Karpas-422 (cell line): ENCODE results near the gene NACC1. TPM values are rescaled to one million over a fixed set of nuclear protein-coding genes. Genes with fewer than 3 reads are reported as not detected.

ENCODE experiments used
- DNase-seq: peaks from one replicate; pipeline ENCODE4 v3.0.0-alpha.2; 2015
- H2AFZ ChIP-seq: fragments of 200-600 bp; sonication (generic); 2 replicates; pipeline ENCODE4 v1.6.1; 2014; ENCODE audit warnings: antibody characterized with exemption, low read length, mixed read lengths
- H3K27ac ChIP-seq: fragments of 200-600 bp; sonication (generic); 2 replicates; pipeline ENCODE4 v1.5.1; 2014; ENCODE audit warnings: mild to moderate bottlenecking, low read length, moderate library complexity
- H3K27me3 ChIP-seq: fragments of 200-600 bp; sonication (generic); 2 replicates; pipeline ENCODE4 v1.6.1; 2014; ENCODE audit warnings: low read length, mixed read lengths
- H3K36me3 ChIP-seq: fragments of 200-600 bp; sonication (generic); 2 replicates; pipeline ENCODE4 v1.6.1; 2014; ENCODE audit warnings: low read length, mixed read lengths; ENCODE audit not compliant: insufficient read depth
- H3K4me1 ChIP-seq: fragments of 200-600 bp; sonication (generic); 2 replicates; pipeline ENCODE4 v1.6.1; 2014; ENCODE audit warnings: mild to moderate bottlenecking, low read length, mixed read lengths
- H3K4me2 ChIP-seq: fragments of 200-600 bp; sonication (generic); 2 replicates; pipeline ENCODE4 v1.6.1; 2014; ENCODE audit warnings: low read length, low read depth, mild to moderate bottlenecking; ENCODE audit not compliant: poor library complexity, severe bottlenecking
- H3K4me3 ChIP-seq: fragments of 200-600 bp; sonication (generic); 2 replicates; pipeline ENCODE4 v1.5.1; 2014; ENCODE audit warnings: mild to moderate bottlenecking, antibody characterized with exemption, low read length, mixed read lengths
- H3K79me2 ChIP-seq: fragments of 200-600 bp; sonication (generic); 2 replicates; pipeline ENCODE4 v1.6.1; 2014; ENCODE audit warnings: mild to moderate bottlenecking, low read length, mixed read lengths
- H3K9ac ChIP-seq: fragments of 200-600 bp; sonication (generic); 2 replicates; pipeline ENCODE4 v1.6.0; 2014; ENCODE audit warnings: low read length
- H3K9me2 ChIP-seq: fragments of 200-600 bp; sonication (generic), shearing (Covaris generic); replicated peaks from 2 replicates; pipeline ENCODE4 v1.6.0; 2014; ENCODE audit warnings: mild to moderate bottlenecking, low read length, moderate library complexity; ENCODE audit not compliant: insufficient read depth
- H3K9me3 ChIP-seq: fragments of 300-700, 200-600 bp; sonication (generic); 2 replicates; pipeline ENCODE4 v1.6.1; 2014; ENCODE audit warnings: low read length, mixed read lengths
- H4K20me1 ChIP-seq: fragments of 200-600 bp; sonication (generic); 2 replicates; pipeline ENCODE4 v1.6.1; 2014; ENCODE audit warnings: mild to moderate bottlenecking, antibody characterized with exemption, low read length, low read depth; ENCODE audit not compliant: insufficient read depth
- total RNA-seq: library from RNA; depleted of rRNA; stranded (reverse); fragments of >200 nt; shearing (Covaris generic); gene quantifications from 2 replicates; pipeline ENCODE4 v1.2.3, GENCODE V29; 2014; ENCODE audit warnings: low replicate concordance

The NACC1 gene
- total RNA-seq, 1 experiment from 2014 or later = 28.0 TPM

DNA sequence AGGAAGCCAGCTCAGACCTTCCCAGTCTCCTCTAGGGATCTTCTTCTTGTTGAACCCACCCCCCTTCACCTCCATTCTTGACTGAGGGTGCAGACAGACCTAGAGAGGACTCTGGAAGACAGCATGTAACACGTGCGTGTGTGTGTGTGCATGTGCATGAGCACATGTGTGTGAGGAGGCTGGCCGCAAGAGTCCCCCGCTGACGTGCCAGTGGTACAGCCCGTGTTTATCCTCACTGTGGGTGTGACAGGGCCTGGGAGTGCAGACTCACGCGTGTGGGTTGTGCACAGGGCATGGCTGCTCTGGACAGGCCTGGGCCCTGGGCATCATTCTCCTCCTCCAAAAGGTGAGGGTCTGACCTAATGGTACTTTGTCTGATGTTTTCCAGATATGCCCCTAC lies 41.7 kb upstream of the NACC1 start:
- Histone ChIP-seq H3K4me2 (no peak overlapping the region), H3K9ac (no peak overlapping the region), H3K9me3 (no peaks in the 10 kb centered on the region), H3K4me1 (no peaks in the 10 kb centered on the region), H2AFZ (no peak overlapping the region), H4K20me1 (no peaks in the 10 kb centered on the region), H3K36me3 (no peaks in the 10 kb centered on the region), H3K79me2 (no peaks in the 10 kb centered on the region), H3K4me3 (no peak overlapping the region), H3K9me2 (no peaks in the 10 kb centered on the region), H3K27ac (no peak overlapping the region), H3K27me3 (no peaks in the 10 kb centered on the region)
- no peak for DNase-seq

DNA sequence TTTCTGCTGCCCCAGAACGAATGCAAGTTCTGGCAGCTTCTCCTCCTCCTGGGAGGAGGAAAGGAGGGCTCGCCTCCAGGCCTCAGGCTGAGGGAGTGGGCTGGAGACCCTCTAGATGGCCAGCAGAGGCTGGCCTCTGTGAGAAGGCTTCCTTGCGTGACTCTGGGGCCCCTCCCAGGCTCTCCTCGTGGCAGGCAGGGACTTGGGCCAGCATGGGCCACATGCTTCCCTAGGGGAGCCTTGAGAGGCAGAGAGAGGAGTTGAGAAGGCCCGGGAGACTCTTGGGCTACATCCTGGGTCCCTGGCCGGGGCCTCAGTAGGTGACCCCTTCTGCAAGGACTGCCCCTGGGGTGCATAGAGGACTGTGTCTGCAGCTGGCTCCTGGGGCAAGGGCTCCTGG lies 41.3 kb upstream of the NACC1 start:
- Histone ChIP-seq H4K20me1 (no peaks in the 10 kb centered on the region), H3K79me2 (no peaks in the 10 kb centered on the region), H3K4me3 (no peak overlapping the region), H3K36me3 (no peaks in the 10 kb centered on the region), H3K9me2 (no peaks in the 10 kb centered on the region), H3K4me1 (no peaks in the 10 kb centered on the region), H3K27me3 (no peaks in the 10 kb centered on the region), H3K9me3 (no peaks in the 10 kb centered on the region), H3K4me2 (no peak overlapping the region), H3K9ac (no peak overlapping the region), H2AFZ (no peak overlapping the region), H3K27ac (no peak overlapping the region)
- no peak for DNase-seq

DNA sequence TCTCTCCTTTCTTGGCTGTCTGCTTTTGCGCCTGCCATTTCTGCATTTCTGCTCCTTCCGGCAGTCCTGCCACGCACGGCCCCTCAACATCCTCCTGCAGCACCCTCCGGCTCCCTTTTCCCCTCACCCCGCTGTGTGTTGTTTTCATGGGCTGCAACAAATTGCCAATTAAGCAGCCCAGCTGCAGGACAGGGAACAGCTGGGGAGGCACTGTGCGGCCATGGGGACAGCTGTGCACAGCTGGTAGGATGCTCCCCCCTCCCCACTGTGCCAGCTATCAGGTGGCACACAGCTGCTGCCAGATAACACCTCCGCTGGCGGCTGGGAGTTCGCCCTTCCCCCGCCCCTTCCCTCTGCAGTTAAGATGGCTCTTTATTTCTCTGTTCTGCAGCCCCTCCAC lies 40.8 kb upstream of the NACC1 start:
- H3K9me3 ChIP-seq = no peaks in the 10 kb centered on the region
- no peaks in the 10 kb centered on the region for H3K27me3 ChIP-seq
- no peak overlapping the region for H3K4me2 ChIP-seq
- no peak overlapping the region for H3K27ac ChIP-seq
- no peaks in the 10 kb centered on the region for H3K79me2 ChIP-seq
- H3K9ac ChIP-seq = no peak overlapping the region
- no peak for DNase-seq
- no peak overlapping the region for H2AFZ ChIP-seq
- no peaks in the 10 kb centered on the region for H3K36me3 ChIP-seq
- H3K4me1 ChIP-seq = no peaks in the 10 kb centered on the region
- H4K20me1 ChIP-seq = no peaks in the 10 kb centered on the region
- no peak overlapping the region for H3K4me3 ChIP-seq
- no peaks in the 10 kb centered on the region for H3K9me2 ChIP-seq

DNA sequence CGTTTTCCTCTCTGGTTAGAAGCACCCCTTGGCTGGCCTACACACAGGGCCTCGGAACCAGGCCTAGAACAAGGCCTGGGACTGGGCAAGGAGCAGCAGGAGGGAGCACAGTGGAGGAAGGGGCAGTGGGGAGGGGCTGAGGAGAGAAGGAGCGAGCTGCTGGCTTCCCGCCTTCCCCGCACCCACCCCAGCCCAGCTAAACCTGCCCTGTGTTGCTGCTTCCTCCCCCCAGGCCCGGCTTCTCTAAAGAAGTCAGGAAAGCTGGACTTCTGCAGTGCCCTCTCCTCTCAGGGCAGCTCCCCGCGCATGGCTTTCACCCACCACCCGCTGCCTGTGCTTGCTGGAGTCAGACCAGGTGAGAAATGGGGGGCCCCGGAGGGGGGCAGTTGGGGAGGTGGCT lies 39.7 kb upstream of the NACC1 start:
- no peaks in the 10 kb centered on the region for H3K36me3 ChIP-seq
- H3K79me2 ChIP-seq = no peaks in the 10 kb centered on the region
- no peak overlapping the region for H3K27ac ChIP-seq
- DNase-seq = no peak
- H3K4me2 ChIP-seq = no peak overlapping the region
- no peaks in the 10 kb centered on the region for H3K27me3 ChIP-seq
- no peaks in the 10 kb centered on the region for H3K9me3 ChIP-seq
- H3K9me2 ChIP-seq = no peaks in the 10 kb centered on the region
- H3K4me1 ChIP-seq = no peaks in the 10 kb centered on the region
- no peak overlapping the region for H2AFZ ChIP-seq
- H3K9ac ChIP-seq = no peak overlapping the region
- H3K4me3 ChIP-seq = no peak overlapping the region
- H4K20me1 ChIP-seq = no peaks in the 10 kb centered on the region

DNA sequence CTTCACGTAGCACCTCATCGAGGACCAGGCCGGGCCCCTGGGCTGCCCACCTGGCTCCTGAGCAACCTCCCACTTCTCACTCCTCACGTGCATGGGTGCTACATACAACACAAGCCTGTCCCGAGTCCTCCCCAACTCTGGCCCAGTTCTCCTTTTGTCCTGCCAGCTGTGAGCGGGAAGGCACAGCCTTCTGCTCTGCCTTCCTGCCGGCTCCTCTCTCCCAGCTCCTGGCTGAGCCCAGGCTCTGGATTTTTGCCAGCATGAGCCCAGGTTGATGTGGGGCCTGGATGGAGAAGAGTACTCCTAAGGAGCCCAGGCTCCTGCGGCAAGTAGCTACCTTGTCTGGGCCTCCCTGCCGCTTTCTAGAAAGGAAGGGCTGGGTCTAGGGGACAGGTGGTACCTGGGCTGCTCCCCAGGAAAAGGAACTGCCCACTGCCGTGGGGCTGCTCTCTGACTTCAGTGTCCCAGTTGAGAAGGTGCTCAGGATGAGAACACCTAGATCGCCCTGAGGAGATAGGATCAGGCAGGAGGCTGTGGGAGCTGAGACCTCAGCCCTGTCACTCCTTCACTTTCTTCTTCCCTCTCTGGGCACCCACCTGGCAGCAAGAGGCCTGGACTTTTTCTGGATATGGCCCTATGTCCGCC lies 39.0 kb upstream of the NACC1 start:
- H3K4me2 ChIP-seq = no peak overlapping the region
- no peaks in the 10 kb centered on the region for H3K36me3 ChIP-seq
- H2AFZ ChIP-seq = no peak overlapping the region
- H3K79me2 ChIP-seq = no peaks in the 10 kb centered on the region
- no peak for DNase-seq
- H3K4me1 ChIP-seq = no peaks in the 10 kb centered on the region
- H3K9ac ChIP-seq = no peak overlapping the region
- no peaks in the 10 kb centered on the region for H3K9me2 ChIP-seq
- H3K27ac ChIP-seq = no peak overlapping the region
- H3K4me3 ChIP-seq = no peak overlapping the region
- no peaks in the 10 kb centered on the region for H4K20me1 ChIP-seq
- H3K27me3 ChIP-seq = no peaks in the 10 kb centered on the region
- H3K9me3 ChIP-seq = no peaks in the 10 kb centered on the region

DNA sequence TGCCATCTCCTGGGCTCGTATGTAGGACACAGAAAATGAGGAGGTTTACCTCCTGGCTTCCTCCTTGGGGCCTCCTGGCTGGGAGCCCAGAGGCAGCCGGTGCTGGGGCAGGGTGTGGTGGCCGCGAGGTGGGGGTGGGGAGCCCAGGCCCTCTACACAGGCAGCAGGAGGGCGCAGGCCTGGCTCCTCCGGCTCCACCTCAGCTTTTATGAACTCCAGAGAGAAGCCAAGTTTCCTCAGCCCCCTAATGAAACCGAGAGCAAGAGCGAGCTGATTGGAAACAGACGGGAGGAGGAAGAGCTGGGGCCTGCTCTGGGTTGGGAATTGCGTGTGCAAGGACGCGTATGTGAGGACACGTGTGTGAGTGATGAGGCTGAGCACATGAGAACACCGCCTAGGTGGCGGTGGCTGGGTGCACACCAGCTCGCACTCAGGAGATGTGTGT lies 38.5 kb upstream of the NACC1 start:
- Histone ChIP-seq H3K79me2 (no peaks in the 10 kb centered on the region), H3K27me3 (no peaks in the 10 kb centered on the region), H2AFZ (no peak overlapping the region), H3K9me2 (no peaks in the 10 kb centered on the region), H3K27ac (no peak overlapping the region), H3K4me1 (no peaks in the 10 kb centered on the region), H3K4me3 (no peak overlapping the region), H3K9me3 (no peaks in the 10 kb centered on the region), H3K9ac (no peak overlapping the region), H4K20me1 (no peaks in the 10 kb centered on the region), H3K36me3 (no peaks in the 10 kb centered on the region), H3K4me2 (no peak overlapping the region)
- DNase-seq = no peak

DNA sequence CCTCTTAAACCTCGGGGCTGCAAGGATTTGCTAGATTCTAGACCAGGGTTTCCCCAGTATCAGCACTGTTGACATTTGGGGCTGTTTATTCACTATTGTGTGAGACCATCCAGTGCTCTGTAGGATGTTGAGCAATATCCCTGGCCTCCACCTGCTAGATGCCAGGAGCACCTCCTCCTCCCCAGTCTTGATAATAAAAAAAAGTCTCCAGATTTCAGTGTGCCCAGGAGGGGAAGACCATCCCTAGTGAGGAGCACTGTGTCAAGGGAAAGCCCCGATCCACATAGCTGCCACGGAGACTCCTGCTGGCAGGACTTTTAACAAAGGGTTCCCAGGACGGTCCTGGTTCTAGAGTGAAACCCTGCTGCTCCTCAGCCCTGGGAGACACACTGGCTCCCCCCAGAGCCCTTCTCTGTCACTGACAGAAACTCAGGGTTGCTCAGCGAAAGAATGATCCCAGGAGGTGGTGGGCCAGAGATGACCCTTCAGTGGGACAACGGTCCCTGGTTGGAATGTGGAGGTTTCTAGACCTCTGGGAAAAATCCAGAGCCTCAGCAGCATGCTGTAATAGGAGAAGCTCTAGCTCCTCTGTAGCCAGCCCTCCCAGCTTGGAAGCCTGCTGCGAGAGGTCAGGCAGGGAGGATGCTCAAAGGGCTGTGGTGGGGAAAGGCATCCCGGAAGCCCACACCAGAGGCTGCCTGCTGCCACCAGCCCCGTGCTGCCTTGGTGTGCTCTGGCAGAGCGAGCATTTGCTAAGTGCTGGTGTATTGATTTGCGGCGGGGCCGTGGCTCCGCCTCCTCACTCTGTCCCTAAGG lies 35.7 kb upstream of the NACC1 start:
- Histone ChIP-seq H3K79me2 (no peaks in the 10 kb centered on the region), H3K4me1 (no peaks in the 10 kb centered on the region), H3K27ac (no peak overlapping the region), H3K9ac (no peak overlapping the region), H3K9me2 (no peaks in the 10 kb centered on the region), H2AFZ (no peak overlapping the region), H3K36me3 (no peaks in the 10 kb centered on the region), H3K4me2 (no peak overlapping the region), H3K4me3 (no peak overlapping the region), H3K27me3 (no peaks in the 10 kb centered on the region), H3K9me3 (no peaks in the 10 kb centered on the region), H4K20me1 (no peaks in the 10 kb centered on the region)
- peak; percentile 62 for DNase-seq

DNA sequence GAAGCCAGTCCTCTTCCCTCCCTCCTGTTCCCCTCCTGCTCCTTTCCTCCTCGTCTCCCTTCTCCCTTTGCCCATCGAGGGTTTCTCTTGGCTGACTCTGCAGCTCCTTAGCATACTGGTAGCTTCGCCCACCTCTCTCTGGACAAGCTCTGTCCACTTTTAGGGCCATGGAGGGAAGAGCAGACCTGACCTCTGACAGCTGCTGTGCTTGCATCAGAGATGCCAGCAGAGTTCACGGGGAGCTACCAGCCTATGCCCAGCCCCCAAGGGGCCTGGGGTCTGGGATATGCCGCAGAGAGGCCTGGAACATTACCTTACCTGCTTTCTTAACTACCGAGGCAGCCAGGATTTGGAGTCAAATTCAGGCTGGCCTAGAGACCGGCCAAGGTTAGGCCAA lies 35.1 kb upstream of the NACC1 start:
- Histone ChIP-seq H3K79me2 (no peaks in the 10 kb centered on the region), H3K9ac (no peak overlapping the region), H3K9me3 (no peaks in the 10 kb centered on the region), H3K36me3 (no peaks in the 10 kb centered on the region), H2AFZ (no peak overlapping the region), H3K9me2 (no peaks in the 10 kb centered on the region), H3K4me1 (no peaks in the 10 kb centered on the region), H3K4me2 (no peak overlapping the region), H4K20me1 (no peaks in the 10 kb centered on the region), H3K4me3 (no peak overlapping the region), H3K27me3 (no peaks in the 10 kb centered on the region), H3K27ac (no peak overlapping the region)
- no peak for DNase-seq
